Cardiac fibroblast (primary cell): ENCODE measurements around the gene ZNF441.

Experiments used
- DNase-seq, 2 donors: peaks; one replicate each; pipeline versions ENCODE4 v3.0.0 to v3.0.0-alpha.2; 2010; ENCODE audit warnings: low read depth in 2 of 2
- H3K4me3 ChIP-seq, 2 donors: replicated peaks in 1 of 2; 1 replicate in 1 of 2; 2 replicates in 1 of 2; pipeline ENCODE4 v1.5.1; 2011; ENCODE audit warnings: low read depth in 2 of 2, low read length in 2 of 2, mild to moderate bottlenecking in 2 of 2, moderate library complexity in 1 of 2
- TF ChIP-seq, protein P1 (sequence below): IDR thresholded peaks from one replicate; pipeline ENCODE4 v1.5.1; 2011; ENCODE audit warnings: low read depth, mild to moderate bottlenecking, low read length, inconsistent platforms

Gene ZNF441

DNA sequence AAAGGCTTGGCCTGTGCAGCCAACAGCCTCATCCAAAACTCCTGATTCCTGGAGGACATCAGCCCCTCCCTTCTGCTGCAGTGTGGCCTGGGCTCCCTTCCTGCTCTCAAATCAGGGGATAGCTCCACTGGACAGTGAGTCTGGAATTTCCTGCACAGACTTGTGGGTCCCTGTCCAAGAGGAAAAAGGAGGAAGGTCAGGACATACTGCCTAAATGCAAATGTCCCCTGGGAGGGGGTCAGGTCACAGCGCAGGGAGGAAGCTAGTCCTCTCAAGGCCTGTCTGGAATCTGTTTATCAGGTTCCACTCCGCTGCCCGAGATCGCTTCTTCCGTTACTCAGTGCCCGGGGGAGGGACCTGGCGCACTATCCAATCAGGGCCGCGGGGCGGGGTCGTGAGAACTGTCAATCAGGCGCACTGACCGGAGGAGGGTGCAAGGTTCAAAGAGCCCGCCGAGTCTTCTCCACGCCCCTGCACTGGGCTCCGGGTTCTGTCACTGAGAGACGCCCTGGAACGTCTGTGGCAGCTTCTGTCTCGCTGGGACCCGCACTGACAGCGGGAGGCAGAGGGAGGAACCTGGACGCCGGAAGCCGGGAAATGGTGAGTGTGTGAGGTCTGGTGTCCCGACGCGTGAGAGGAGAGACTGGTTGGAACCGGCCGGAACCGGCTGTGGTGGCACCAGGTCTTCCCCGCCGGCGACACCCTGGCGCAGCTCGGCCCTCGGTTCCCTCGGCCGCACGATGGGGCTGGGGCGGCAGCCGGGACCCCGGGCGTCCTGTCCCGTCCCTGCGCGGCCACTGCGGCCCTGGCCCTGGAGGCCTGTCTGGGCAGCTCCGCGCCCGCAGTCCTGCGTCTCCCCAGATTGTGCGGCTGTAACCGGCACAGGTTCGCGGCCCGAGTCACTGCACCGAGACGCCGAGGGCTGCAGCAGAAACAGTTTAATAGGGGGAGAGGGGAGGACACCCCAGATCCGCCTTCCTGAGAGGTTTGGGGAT, at the start of gene ZNF441:
Gene ZNF441, plus strand, starts transcription at position 404 of the 995 bp plus-strand sequence. Its CDS starts 194 bp downstream, at position 598.
- peak within 1 kb of the TSS; percentile 74 to 77 for H3K4me3 ChIP-seq
- DNase-seq: peak; percentile 95
- TF ChIP-seq, protein P1, sequence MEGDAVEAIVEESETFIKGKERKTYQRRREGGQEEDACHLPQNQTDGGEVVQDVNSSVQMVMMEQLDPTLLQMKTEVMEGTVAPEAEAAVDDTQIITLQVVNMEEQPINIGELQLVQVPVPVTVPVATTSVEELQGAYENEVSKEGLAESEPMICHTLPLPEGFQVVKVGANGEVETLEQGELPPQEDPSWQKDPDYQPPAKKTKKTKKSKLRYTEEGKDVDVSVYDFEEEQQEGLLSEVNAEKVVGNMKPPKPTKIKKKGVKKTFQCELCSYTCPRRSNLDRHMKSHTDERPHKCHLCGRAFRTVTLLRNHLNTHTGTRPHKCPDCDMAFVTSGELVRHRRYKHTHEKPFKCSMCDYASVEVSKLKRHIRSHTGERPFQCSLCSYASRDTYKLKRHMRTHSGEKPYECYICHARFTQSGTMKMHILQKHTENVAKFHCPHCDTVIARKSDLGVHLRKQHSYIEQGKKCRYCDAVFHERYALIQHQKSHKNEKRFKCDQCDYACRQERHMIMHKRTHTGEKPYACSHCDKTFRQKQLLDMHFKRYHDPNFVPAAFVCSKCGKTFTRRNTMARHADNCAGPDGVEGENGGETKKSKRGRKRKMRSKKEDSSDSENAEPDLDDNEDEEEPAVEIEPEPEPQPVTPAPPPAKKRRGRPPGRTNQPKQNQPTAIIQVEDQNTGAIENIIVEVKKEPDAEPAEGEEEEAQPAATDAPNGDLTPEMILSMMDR: no peak

DNA sequence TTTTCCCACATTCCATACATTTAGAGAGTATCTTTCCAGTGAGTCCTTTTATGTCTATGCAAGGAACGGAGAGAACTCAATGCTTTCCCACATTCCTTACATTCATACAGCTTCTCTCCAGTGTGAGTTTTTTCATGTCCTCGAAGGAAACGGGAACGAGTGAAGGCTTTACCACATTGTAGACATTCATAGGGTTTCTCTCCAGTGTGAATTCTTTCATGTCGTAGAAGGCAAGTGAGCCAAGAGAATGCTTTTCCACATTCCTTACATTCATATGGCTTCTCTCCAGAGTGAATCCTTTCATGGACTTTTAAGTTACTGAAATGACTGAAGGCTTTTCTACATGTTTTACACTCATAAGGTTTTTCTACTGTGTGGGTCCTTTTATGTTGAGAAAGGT, 45.1 kb upstream of the ZNF441 start:
- TF ChIP-seq, protein P1: no peak
- H3K4me3 ChIP-seq: no peak overlapping the region
- no peak for DNase-seq

DNA sequence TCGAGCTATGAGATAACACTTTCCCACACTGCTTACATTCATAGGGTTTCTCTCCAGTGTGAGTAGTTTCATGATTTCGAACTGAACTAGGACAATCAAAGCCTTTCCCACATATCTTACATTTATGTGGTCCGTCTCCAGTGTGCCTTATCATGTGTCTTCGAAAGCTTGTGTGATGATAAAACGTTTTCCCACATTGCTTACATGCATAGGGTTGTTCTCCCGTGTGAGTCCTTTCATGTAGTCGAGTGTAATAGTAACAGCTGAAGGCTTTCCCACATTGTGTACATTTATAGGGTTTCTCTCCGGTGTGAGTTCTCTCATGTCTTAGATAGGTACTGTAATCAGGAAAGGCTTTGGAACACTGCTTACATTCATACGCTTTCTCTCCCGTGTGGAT, 44.4 kb upstream of the ZNF441 start:
- TF ChIP-seq, protein P1: no peak
- peak in 1 of 2 donors; percentile 15 for DNase-seq
- H3K4me3 ChIP-seq: no peak overlapping the region

DNA sequence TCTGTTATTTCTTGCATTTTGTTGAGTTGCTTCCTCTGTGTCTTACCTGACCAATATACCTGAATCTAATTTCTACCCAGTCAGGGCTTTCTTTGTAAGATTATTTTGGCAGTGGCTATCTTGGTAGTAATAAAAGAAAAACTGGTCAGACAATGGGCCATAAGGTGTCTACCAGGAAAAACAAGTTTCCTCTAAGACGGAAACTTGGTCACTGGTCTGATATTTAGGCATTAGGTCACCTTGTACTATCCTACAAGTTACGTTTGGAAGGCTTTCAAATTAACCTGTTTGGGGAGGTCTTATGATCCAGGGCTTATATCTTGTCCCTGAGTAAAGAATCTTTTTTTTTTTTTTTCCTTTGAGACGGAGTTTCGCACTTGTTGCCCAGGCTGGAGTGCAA, 37.2 kb upstream of the ZNF441 start:
- TF ChIP-seq, protein P1: no peak
- DNase-seq: no peak
- no peak overlapping the region for H3K4me3 ChIP-seq

DNA sequence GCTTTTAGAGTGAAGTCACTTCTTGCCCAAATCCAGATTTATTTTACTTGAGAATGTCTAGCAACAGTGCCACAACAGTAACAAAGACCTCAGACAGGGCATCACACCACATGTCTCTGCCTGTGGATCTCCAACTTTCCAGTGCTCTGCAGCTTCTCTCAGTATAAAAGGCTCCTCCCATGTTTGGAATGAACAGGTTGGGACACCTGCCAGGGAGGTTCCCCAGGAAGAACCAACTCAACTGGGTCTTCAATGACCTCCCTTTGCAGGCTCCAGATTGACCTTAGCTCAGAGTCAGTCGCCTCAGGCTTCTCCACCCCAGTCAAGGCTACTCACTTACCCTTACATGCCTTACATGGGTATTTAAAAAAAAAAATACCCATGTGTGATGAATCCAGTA, 31.4 kb upstream of the ZNF441 start:
- DNase-seq: no peak
- no peak overlapping the region for H3K4me3 ChIP-seq
- TF ChIP-seq, protein P1: no peak

DNA sequence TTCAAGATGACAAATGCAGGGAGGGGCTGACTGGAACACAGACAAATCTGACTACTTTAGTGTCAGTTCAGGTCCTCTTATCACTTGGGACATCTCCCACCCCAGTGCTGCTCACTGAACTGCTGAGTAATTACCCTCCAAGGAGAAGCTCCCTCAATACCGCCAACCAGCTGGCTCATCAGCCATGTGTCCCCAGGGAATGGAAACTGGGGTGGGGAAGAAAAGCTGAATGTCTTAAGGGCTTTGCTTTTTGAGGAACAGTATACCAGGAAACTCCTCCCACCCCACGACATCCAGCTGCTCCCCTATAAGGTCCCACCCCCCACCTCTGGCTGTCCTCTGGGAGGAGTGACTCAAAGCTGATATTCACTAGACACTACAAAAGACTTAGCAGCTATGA, 30.1 kb upstream of the ZNF441 start:
- peak; percentile 36 to 86 for DNase-seq
- peak overlapping the region in 1 of 2 donors; percentile 10 for H3K4me3 ChIP-seq
- TF ChIP-seq, protein P1: no peak
